Colon (tissue), 2 donors: ENCODE measurements around the gene LSM5.

ENCODE experiments used
- FAIRE-seq: peaks from 2 replicates; lab custom pipeline; 2012; peaks lifted over from hg19 to GRCh38; lab: Jason Lieb, UNC
- donor health status: control.
- donor health status: control.

The LSM5 gene

GRCh38 chr7:32490127-32490796, at the start of gene LSM5:
Gene LSM5, minus strand, starts transcription at chr7:32490380. Its CDS starts 15 bp downstream, at chr7:32490365.
- FAIRE-seq, result no peak

GRCh38 chr7:32539366-32539765, 49.2 kb upstream of the LSM5 start:
- FAIRE-seq, result no peak

- FAIRE-seq, result no peak
Observed at GRCh38 chr7:32537760-32538159, 47.6 kb upstream of the LSM5 start.

GRCh38 chr7:32536585-32536984, 46.4 kb upstream of the LSM5 start:
- FAIRE-seq, result no peak

- no peak for FAIRE-seq
Observed at GRCh38 chr7:32536016-32536415, 45.8 kb upstream of the LSM5 start.

- FAIRE-seq, result no peak
Observed at GRCh38 chr7:32535162-32535702, 45.1 kb upstream of the LSM5 start.

GRCh38 chr7:32533276-32534029, 43.3 kb upstream of the LSM5 start:
- no peak for FAIRE-seq

GRCh38 chr7:32532716-32533115, 42.5 kb upstream of the LSM5 start:
- FAIRE-seq, result no peak

GRCh38 chr7:32532086-32532485, 41.9 kb upstream of the LSM5 start:
- FAIRE-seq, result no peak

GRCh38 chr7:32531402-32531801, 41.2 kb upstream of the LSM5 start:
- no peak for FAIRE-seq

GRCh38 chr7:32525839-32526238, 35.7 kb upstream of the LSM5 start:
- no peak for FAIRE-seq

GRCh38 chr7:32524631-32525030, 34.5 kb upstream of the LSM5 start:
- no peak for FAIRE-seq

GRCh38 chr7:32522746-32523530, 32.8 kb upstream of the LSM5 start:
- no peak for FAIRE-seq

- FAIRE-seq, result no peak
Observed at GRCh38 chr7:32519763-32520162, 29.6 kb upstream of the LSM5 start.

- no peak for FAIRE-seq
Observed at GRCh38 chr7:32518534-32519140, 28.5 kb upstream of the LSM5 start.

GRCh38 chr7:32516551-32517100, 26.4 kb upstream of the LSM5 start:
- no peak for FAIRE-seq

- FAIRE-seq, result no peak
Observed at GRCh38 chr7:32515890-32516550, 25.8 kb upstream of the LSM5 start.

GRCh38 chr7:32513210-32513609, 23.0 kb upstream of the LSM5 start:
- no peak for FAIRE-seq

GRCh38 chr7:32511791-32512190, 21.6 kb upstream of the LSM5 start:
- no peak for FAIRE-seq

- FAIRE-seq, result no peak
Observed at GRCh38 chr7:32507414-32507813, 17.2 kb upstream of the LSM5 start.

GRCh38 chr7:32506266-32507054, 16.3 kb upstream of the LSM5 start:
- FAIRE-seq, result no peak
